ENCODE results near the gene SMAD1.

GRCh38 chr4:145436114-145436513 is 45.5 kb upstream of the SMAD1 start:
- TF ChIP-seq ESRRA (IDR thresholded peaks at IDR 0.05; ENCODE audit: borderline replicate concordance, low read length) (no peak), CTCF (IDR thresholded peaks at IDR 0.05) (no peak), PHF8 (IDR thresholded peaks at IDR 0.05; ENCODE audit: borderline replicate concordance, low read depth) (no peak), POLR2A (IDR thresholded peaks at IDR 0.05; ENCODE audit: low read length) (no peak), SMC3 (IDR thresholded peaks at IDR 0.05) (no peak), MAX (IDR thresholded peaks at IDR 0.05) (no peak), BHLHE40 (IDR thresholded peaks at IDR 0.05; ENCODE audit: low read depth, low read length) (no peak), KDM1A (IDR thresholded peaks at IDR 0.05; ENCODE audit: low read depth) (no peak), JUNB (IDR thresholded peaks at IDR 0.05) (no peak), EP300 (IDR thresholded peaks at IDR 0.05) (no peak), CHD4 (IDR thresholded peaks at IDR 0.05; ENCODE audit: borderline replicate concordance) (no peak), HEYL (CRISPR knock-in tag; IDR thresholded peaks at IDR 0.05) (no peak)
- TF ChIP-seq, protein P1, sequence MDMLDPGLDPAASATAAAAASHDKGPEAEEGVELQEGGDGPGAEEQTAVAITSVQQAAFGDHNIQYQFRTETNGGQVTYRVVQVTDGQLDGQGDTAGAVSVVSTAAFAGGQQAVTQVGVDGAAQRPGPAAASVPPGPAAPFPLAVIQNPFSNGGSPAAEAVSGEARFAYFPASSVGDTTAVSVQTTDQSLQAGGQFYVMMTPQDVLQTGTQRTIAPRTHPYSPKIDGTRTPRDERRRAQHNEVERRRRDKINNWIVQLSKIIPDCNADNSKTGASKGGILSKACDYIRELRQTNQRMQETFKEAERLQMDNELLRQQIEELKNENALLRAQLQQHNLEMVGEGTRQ (IDR thresholded peaks at IDR 0.05), result no peak
